Neural progenitor cell (in vitro differentiated cells): ENCODE results near the gene BICD1. TPM values are rescaled to one million over a fixed set of nuclear protein-coding genes. Genes with fewer than 3 reads are reported as not detected.

Experiments
- DNase-seq: peaks from one replicate; pipeline ENCODE4 v3.0.0-alpha.2; 2016; ENCODE audit warnings: low spot score
- H2AFZ ChIP-seq: fragments of 200-600 bp; sonication (generic); replicated peaks from 2 replicates; pipeline ENCODE4 v1.6.1; 2016; ENCODE audit warnings: antibody characterized with exemption
- H3F3A ChIP-seq: fragments of 200-600 bp; sonication (generic); 2 replicates; pipeline ENCODE4 v1.6.1; 2016; ENCODE audit warnings: antibody characterized with exemption, low read depth
- H3K27ac ChIP-seq: fragments of 200-600 bp; sonication (generic); 2 replicates; pipeline ENCODE4 v1.5.1; 2016; ENCODE audit warnings: mild to moderate bottlenecking
- H3K27me3 ChIP-seq: fragments of 200-600 bp; sonication (generic); 2 replicates; pipeline ENCODE4 v1.6.1; 2016; ENCODE audit warnings: mild to moderate bottlenecking, moderate library complexity
- H3K36me3 ChIP-seq: fragments of 200-600 bp; sonication (generic); 2 replicates; pipeline ENCODE4 v1.5.1; 2016
- H3K4me1 ChIP-seq: fragments of 200-600 bp; sonication (generic); 2 replicates; pipeline ENCODE4 v1.6.1; 2016; ENCODE audit warnings: mixed run types
- H3K4me2 ChIP-seq: fragments of 200-600 bp; sonication (generic); 2 replicates; pipeline ENCODE4 v1.6.1; 2016
- H3K4me3 ChIP-seq: fragments of 200-600 bp; sonication (generic); 2 replicates; pipeline ENCODE4 v1.5.1; 2016
- H3K79me2 ChIP-seq: fragments of 200-600 bp; sonication (generic); 2 replicates; pipeline ENCODE4 v1.6.1; 2016; ENCODE audit warnings: low read depth
- H3K9ac ChIP-seq: fragments of 200-600 bp; sonication (generic); 2 replicates; pipeline ENCODE4 v1.6.1; 2016
- H3K9me3 ChIP-seq: fragments of 200-600 bp; sonication (generic); 2 replicates; pipeline ENCODE4 v1.5.1; 2016; ENCODE audit warnings: low read depth
- H4K20me1 ChIP-seq: fragments of 200-600 bp; sonication (generic); 2 replicates; pipeline ENCODE4 v1.6.1; 2016; ENCODE audit warnings: low read depth
- H3K27ac Mint-ChIP-seq: 3 replicates; pipeline ENCODE4 v1.8.0; 2021; ENCODE audit warnings: mixed read lengths
- H3K27me3 Mint-ChIP-seq: 2 replicates; pipeline ENCODE4 v1.8.0; 2022; ENCODE audit warnings: low read depth, mild to moderate bottlenecking, inconsistent platforms, moderate library complexity, mixed read lengths; ENCODE audit not compliant: insufficient read depth
- H3K36me3 Mint-ChIP-seq: 3 replicates; pipeline ENCODE4 v1.8.0; 2021; ENCODE audit warnings: mixed read lengths
- H3K4me1 Mint-ChIP-seq: 3 replicates; pipeline ENCODE4 v1.8.0; 2021; ENCODE audit warnings: mixed read lengths
- H3K4me3 Mint-ChIP-seq: 3 replicates; pipeline ENCODE4 v1.8.0; 2021; ENCODE audit warnings: mild to moderate bottlenecking, moderate library complexity, mixed read lengths
- H3K9me3 Mint-ChIP-seq: 3 replicates; pipeline ENCODE4 v1.8.0; 2020; ENCODE audit warnings: mixed read lengths
- EZH2 ChIP-seq: fragments of 200-600 bp; sonication (generic); IDR thresholded peaks from 2 replicates; pipeline ENCODE4 v1.6.1; 2017; ENCODE audit warnings: antibody characterized with exemption, mild to moderate bottlenecking, moderate library complexity
- EZH2phosphoT487 ChIP-seq: fragments of 200-600 bp; sonication (generic); IDR thresholded peaks from 2 replicates; pipeline ENCODE4 v1.6.1; 2017; ENCODE audit warnings: antibody characterized with exemption
- total RNA-seq: library from RNA; depleted of rRNA; stranded (reverse); fragments of >200 nt; gene quantifications from 2 replicates; pipeline ENCODE4 v1.2.3, GENCODE V29; 2015; ENCODE audit warnings: low replicate concordance
- TF ChIP-seq, protein P1 (sequence below): fragments of 200-600 bp; sonication (generic); IDR thresholded peaks from 2 replicates; pipeline ENCODE4 v1.5.1; 2017; ENCODE audit warnings: antibody characterized with exemption, mild to moderate bottlenecking

BICD1 gene
- total RNA-seq, 1 donor from 2014 or later = 23.6 TPM

- Histone ChIP-seq H3K4me1 (peaks cover 3% of the 10 kb centered on the region), H3K27me3 (no peaks in the 10 kb centered on the region), H4K20me1 (no peaks in the 10 kb centered on the region), H3K4me2 (no peak overlapping the region), H3K79me2 (peaks cover 5% of the 10 kb centered on the region), H3F3A (no peaks in the 10 kb centered on the region), H3K36me3 (no peaks in the 10 kb centered on the region), H3K9me3 (no peaks in the 10 kb centered on the region), H3K4me3 (no peak overlapping the region), H2AFZ (no peak overlapping the region), H3K27ac (no peak overlapping the region), H3K9ac (no peak overlapping the region)
- TF ChIP-seq, protein P1, sequence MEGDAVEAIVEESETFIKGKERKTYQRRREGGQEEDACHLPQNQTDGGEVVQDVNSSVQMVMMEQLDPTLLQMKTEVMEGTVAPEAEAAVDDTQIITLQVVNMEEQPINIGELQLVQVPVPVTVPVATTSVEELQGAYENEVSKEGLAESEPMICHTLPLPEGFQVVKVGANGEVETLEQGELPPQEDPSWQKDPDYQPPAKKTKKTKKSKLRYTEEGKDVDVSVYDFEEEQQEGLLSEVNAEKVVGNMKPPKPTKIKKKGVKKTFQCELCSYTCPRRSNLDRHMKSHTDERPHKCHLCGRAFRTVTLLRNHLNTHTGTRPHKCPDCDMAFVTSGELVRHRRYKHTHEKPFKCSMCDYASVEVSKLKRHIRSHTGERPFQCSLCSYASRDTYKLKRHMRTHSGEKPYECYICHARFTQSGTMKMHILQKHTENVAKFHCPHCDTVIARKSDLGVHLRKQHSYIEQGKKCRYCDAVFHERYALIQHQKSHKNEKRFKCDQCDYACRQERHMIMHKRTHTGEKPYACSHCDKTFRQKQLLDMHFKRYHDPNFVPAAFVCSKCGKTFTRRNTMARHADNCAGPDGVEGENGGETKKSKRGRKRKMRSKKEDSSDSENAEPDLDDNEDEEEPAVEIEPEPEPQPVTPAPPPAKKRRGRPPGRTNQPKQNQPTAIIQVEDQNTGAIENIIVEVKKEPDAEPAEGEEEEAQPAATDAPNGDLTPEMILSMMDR = no peak
- TF ChIP-seq EZH2 (no peak), EZH2phosphoT487 (no peak)
- Mint-ChIP-seq H3K4me3 (no peak overlapping the region), H3K36me3 (peaks cover 19% of the 10 kb centered on the region), H3K9me3 (peaks cover 15% of the 10 kb centered on the region), H3K4me1 (peaks cover 5% of the 10 kb centered on the region), H3K27ac (no peak overlapping the region), H3K27me3 (no peaks in the 10 kb centered on the region)
- no peak for DNase-seq
Measured at GRCh38 chr12:32240831-32241230, 134.2 kb downstream of the BICD1 start.

DNA sequence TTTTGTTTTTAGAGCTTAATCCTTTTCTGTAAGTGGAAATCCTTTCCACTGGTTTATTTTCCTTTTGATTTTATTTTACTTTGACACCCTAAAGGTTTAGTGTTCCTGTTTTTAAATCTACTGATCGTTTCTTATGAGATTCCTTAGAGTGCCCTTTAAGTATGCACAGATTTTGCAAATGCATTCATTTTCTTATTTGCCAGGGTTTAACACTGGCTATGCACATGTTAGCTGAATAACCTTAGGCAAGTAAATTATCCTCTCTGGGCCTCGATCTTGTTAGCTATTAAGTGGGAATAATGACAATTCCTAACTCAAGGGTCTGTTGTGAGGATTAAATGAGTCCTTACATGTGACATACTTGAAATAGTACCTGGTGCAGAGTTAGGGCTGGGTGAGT, 136.0 kb downstream of the BICD1 start:
- Histone ChIP-seq H3K4me2 (no peak overlapping the region), H3K27ac (no peak overlapping the region), H3K27me3 (no peaks in the 10 kb centered on the region), H3K9ac (no peak overlapping the region), H3F3A (no peaks in the 10 kb centered on the region), H3K36me3 (no peaks in the 10 kb centered on the region), H3K9me3 (no peaks in the 10 kb centered on the region), H3K4me3 (no peak overlapping the region), H3K79me2 (peaks cover 13% of the 10 kb centered on the region), H4K20me1 (no peaks in the 10 kb centered on the region), H3K4me1 (peaks cover 3% of the 10 kb centered on the region), H2AFZ (no peak overlapping the region)
- DNase-seq = no peak
- H3K27ac Mint-ChIP-seq = no peak overlapping the region
- H3K9me3 Mint-ChIP-seq = peaks cover 6% of the 10 kb centered on the region
- TF ChIP-seq, protein P1 = no peak
- TF ChIP-seq EZH2 = no peak
- TF ChIP-seq EZH2phosphoT487 = no peak
- no peak overlapping the region for H3K4me3 Mint-ChIP-seq
- H3K4me1 Mint-ChIP-seq = peaks cover 5% of the 10 kb centered on the region
- no peaks in the 10 kb centered on the region for H3K27me3 Mint-ChIP-seq
- peaks cover 16% of the 10 kb centered on the region for H3K36me3 Mint-ChIP-seq

- peaks cover 13% of the 10 kb centered on the region for H3K36me3 Mint-ChIP-seq
- Histone ChIP-seq H2AFZ (no peak overlapping the region), H3K4me2 (no peak overlapping the region), H3K9me3 (no peaks in the 10 kb centered on the region), H3K4me3 (no peak overlapping the region), H3K27ac (peak overlapping the region; percentile 44), H3K9ac (no peak overlapping the region), H3K4me1 (peaks cover 36% of the 10 kb centered on the region), H4K20me1 (peaks cover 17% of the 10 kb centered on the region), H3K27me3 (no peaks in the 10 kb centered on the region), H3K79me2 (peaks cover 13% of the 10 kb centered on the region), H3F3A (peaks cover 40% of the 10 kb centered on the region), H3K36me3 (no peaks in the 10 kb centered on the region)
- H3K4me3 Mint-ChIP-seq = no peak overlapping the region
- H3K27ac Mint-ChIP-seq = no peak overlapping the region
- peaks cover 14% of the 10 kb centered on the region for H3K4me1 Mint-ChIP-seq
- H3K9me3 Mint-ChIP-seq = peaks cover 7% of the 10 kb centered on the region
- TF ChIP-seq EZH2phosphoT487 = no peak
- TF ChIP-seq, protein P1 = no peak
- TF ChIP-seq EZH2 = no peak
- no peaks in the 10 kb centered on the region for H3K27me3 Mint-ChIP-seq
- DNase-seq = no peak
Measured at GRCh38 chr12:32248441-32249140, 141.9 kb downstream of the BICD1 start.
